Adrenal gland (tissue), 5 donors: ENCODE results near the gene ALPK1.
"Not testable (repeated sequence)": the region's sequence is repeated elsewhere in the genome, so short reads cannot be mapped to it uniquely, and the experiment has no call there.

Source experiments
- CTCF ChIP-seq, 6 experiments: fragments of 450-650 bp in 4 of 6; fragments of 200-600 bp in 2 of 6; sonication (generic) in 1 of 6; IDR thresholded peaks; 1 replicate in 5 of 6; 2 replicates in 1 of 6; pipeline versions ENCODE4 v1.5.1 to v1.8.0; 2016 to 2021; ENCODE audit warnings: antibody characterized with exemption in 6 of 6, mild to moderate bottlenecking in 2 of 6, moderate library complexity in 1 of 6
- POLR2A ChIP-seq, 2 donors: fragments of 450-650 bp; IDR thresholded peaks; one replicate each; pipeline ENCODE4 v1.6.1; 2017; ENCODE audit warnings: antibody characterized with exemption in 2 of 2, mild to moderate bottlenecking in 2 of 2, moderate library complexity in 1 of 2
- donor health status: DM: no; HTN: no; CAD: no.

GRCh38 chr4:112442226-112442625 lies 145.1 kb downstream of the ALPK1 start:
- TF ChIP-seq CTCF, POLR2A (IDR thresholded peaks at IDR 0.05): not testable (repeated sequence)
